ENCODE measurements around the gene CHRDL1. TPM values are rescaled to one million over a fixed set of nuclear protein-coding genes. Genes with fewer than 3 reads are reported as not detected.

Gene CHRDL1
- polyA plus RNA-seq, 1 donor from 2014 or later: 2.0 TPM

- Histone ChIP-seq H3K9ac (ENCODE audit: low read length) (no peak overlapping the region), H3K9me3 (ENCODE audit: low read length) (no peaks in the 10 kb centered on the region), H3K27ac (ENCODE audit: low read length) (no peak overlapping the region), H3F3A (ENCODE audit: insufficient read depth, low read length, poor library complexity, severe bottlenecking) (no peaks in the 10 kb centered on the region), H3K79me2 (replicated peaks; ENCODE audit: insufficient read depth, low read length) (no peaks in the 10 kb centered on the region), H4K20me1 (ENCODE audit: insufficient read depth) (no peaks in the 10 kb centered on the region), H3K4me3 (ENCODE audit: low read length) (no peak overlapping the region), H3K36me3 (ENCODE audit: insufficient read depth, low read length) (no peaks in the 10 kb centered on the region), H2AFZ (ENCODE audit: low read depth, low read length) (no peak overlapping the region), H3K4me2 (ENCODE audit: low read length) (no peak overlapping the region), H3K27me3 (ENCODE audit: insufficient read depth, low read depth, low read length) (no peaks in the 10 kb centered on the region), H3K9me2 (ENCODE audit: insufficient read depth, low read length) (no peaks in the 10 kb centered on the region)
- no peak for TF ChIP-seq EP300 (conservative IDR thresholded peaks at IDR 0.05; ENCODE audit: poor library complexity, severe bottlenecking)
- TF ChIP-seq TAF1 (IDR thresholded peaks at IDR 0.05; ENCODE audit: low read depth): no peak
- TF ChIP-seq POLR2AphosphoS5 (IDR thresholded peaks at IDR 0.05): no peak
- no peak for TF ChIP-seq SMC3 (conservative IDR thresholded peaks at IDR 0.05; ENCODE audit: poor library complexity)
- no peak for TF ChIP-seq RAD21 (conservative IDR thresholded peaks at IDR 0.05)
- TF ChIP-seq CTCF (IDR thresholded peaks at IDR 0.05; ENCODE audit: poor library complexity, severe bottlenecking): no peak
- TF ChIP-seq EZH2 (IDR thresholded peaks at IDR 0.05; ENCODE audit: borderline replicate concordance, insufficient read depth, low read length, poor library complexity, severe bottlenecking): no peak
- TF ChIP-seq MXI1 (conservative IDR thresholded peaks at IDR 0.05; ENCODE audit: poor library complexity, severe bottlenecking): no peak
- TF ChIP-seq REST (IDR thresholded peaks at IDR 0.05; ENCODE audit: borderline replicate concordance): no peak
Observed at GRCh38 chrX:110667706-110668105, 127.9 kb downstream of the CHRDL1 start.

GRCh38 chrX:110665223-110666002 is 130.2 kb downstream of the CHRDL1 start:
- Histone ChIP-seq H2AFZ (ENCODE audit: low read depth, low read length) (no peak overlapping the region), H3F3A (ENCODE audit: insufficient read depth, low read length, poor library complexity, severe bottlenecking) (no peaks in the 10 kb centered on the region), H3K9me3 (ENCODE audit: low read length) (no peaks in the 10 kb centered on the region), H3K4me3 (ENCODE audit: low read length) (no peak overlapping the region), H3K9ac (ENCODE audit: low read length) (no peak overlapping the region), H3K4me2 (ENCODE audit: low read length) (no peak overlapping the region), H3K9me2 (ENCODE audit: insufficient read depth, low read length) (no peaks in the 10 kb centered on the region), H3K36me3 (ENCODE audit: insufficient read depth, low read length) (no peaks in the 10 kb centered on the region), H4K20me1 (ENCODE audit: insufficient read depth) (no peaks in the 10 kb centered on the region), H3K27ac (ENCODE audit: low read length) (no peak overlapping the region), H3K27me3 (ENCODE audit: insufficient read depth, low read depth, low read length) (no peaks in the 10 kb centered on the region), H3K79me2 (replicated peaks; ENCODE audit: insufficient read depth, low read length) (no peaks in the 10 kb centered on the region)
- no peak for TF ChIP-seq TAF1 (IDR thresholded peaks at IDR 0.05; ENCODE audit: low read depth)
- TF ChIP-seq REST (IDR thresholded peaks at IDR 0.05; ENCODE audit: borderline replicate concordance): no peak
- no peak for TF ChIP-seq EZH2 (IDR thresholded peaks at IDR 0.05; ENCODE audit: borderline replicate concordance, insufficient read depth, low read length, poor library complexity, severe bottlenecking)
- no peak for TF ChIP-seq SMC3 (conservative IDR thresholded peaks at IDR 0.05; ENCODE audit: poor library complexity)
- no peak for TF ChIP-seq POLR2AphosphoS5 (IDR thresholded peaks at IDR 0.05)
- no peak for TF ChIP-seq RAD21 (conservative IDR thresholded peaks at IDR 0.05)
- TF ChIP-seq MXI1 (conservative IDR thresholded peaks at IDR 0.05; ENCODE audit: poor library complexity, severe bottlenecking): no peak
- TF ChIP-seq EP300 (conservative IDR thresholded peaks at IDR 0.05; ENCODE audit: poor library complexity, severe bottlenecking): no peak
- TF ChIP-seq CTCF (IDR thresholded peaks at IDR 0.05; ENCODE audit: poor library complexity, severe bottlenecking): no peak

All from neural cell (in vitro differentiated cells).